HL-60 (cell line): Measurements from ENCODE around the gene OSBPL7.

Experiments used
- DNase-seq, 2 experiments: peaks; one replicate each; pipeline ENCODE4 v3.0.0-alpha.2; 2010 to 2020; ENCODE audit warnings: low read depth in 1 of 2, low spot score in 1 of 2
- H3K27ac ChIP-seq: fragments of 250-450 bp; sonication (Bioruptor Pico); replicated peaks from 2 replicates; pipeline ENCODE4 v1.5.1; 2020; ENCODE audit warnings: mild to moderate bottlenecking, moderate library complexity
- H3K27me3 ChIP-seq: fragments of 250-450 bp; sonication (Bioruptor Pico); 2 replicates; pipeline ENCODE4 v1.5.1; 2021; ENCODE audit warnings: mild to moderate bottlenecking, moderate library complexity; ENCODE audit not compliant: insufficient read depth, poor library complexity, severe bottlenecking
- H3K4me3 ChIP-seq: replicated peaks from 2 replicates; pipeline ENCODE4 v1.5.1; 2011; ENCODE audit warnings: mild to moderate bottlenecking, control low read depth, low read length; ENCODE audit not compliant: insufficient read depth
- GABPA ChIP-seq: IDR thresholded peaks from 2 replicates; pipeline ENCODE4 v1.6.1; 2012; ENCODE audit warnings: low read depth
- POLR2AphosphoS5 ChIP-seq: IDR thresholded peaks from 2 replicates; pipeline ENCODE4 v1.6.1; 2012; ENCODE audit warnings: low read depth
- REST ChIP-seq: IDR thresholded peaks from 2 replicates; pipeline ENCODE4 v1.6.1; 2012; ENCODE audit warnings: low read depth; ENCODE audit not compliant: insufficient replicate concordance
- SPI1 ChIP-seq: IDR thresholded peaks from 2 replicates; pipeline ENCODE4 v1.6.1; 2012; ENCODE audit warnings: low read depth, mild to moderate bottlenecking, borderline replicate concordance
- TF ChIP-seq, protein P1 (sequence below): IDR thresholded peaks from one replicate; pipeline ENCODE4 v1.5.1; 2011; ENCODE audit warnings: low read length, control low read depth, inconsistent platforms; ENCODE audit not compliant: insufficient read depth

OSBPL7 gene

GRCh38 chr17:47804461-47804860 lies 17.1 kb downstream of the OSBPL7 start:
- no peak for TF ChIP-seq GABPA
- TF ChIP-seq SPI1 = no peak
- TF ChIP-seq, protein P1, sequence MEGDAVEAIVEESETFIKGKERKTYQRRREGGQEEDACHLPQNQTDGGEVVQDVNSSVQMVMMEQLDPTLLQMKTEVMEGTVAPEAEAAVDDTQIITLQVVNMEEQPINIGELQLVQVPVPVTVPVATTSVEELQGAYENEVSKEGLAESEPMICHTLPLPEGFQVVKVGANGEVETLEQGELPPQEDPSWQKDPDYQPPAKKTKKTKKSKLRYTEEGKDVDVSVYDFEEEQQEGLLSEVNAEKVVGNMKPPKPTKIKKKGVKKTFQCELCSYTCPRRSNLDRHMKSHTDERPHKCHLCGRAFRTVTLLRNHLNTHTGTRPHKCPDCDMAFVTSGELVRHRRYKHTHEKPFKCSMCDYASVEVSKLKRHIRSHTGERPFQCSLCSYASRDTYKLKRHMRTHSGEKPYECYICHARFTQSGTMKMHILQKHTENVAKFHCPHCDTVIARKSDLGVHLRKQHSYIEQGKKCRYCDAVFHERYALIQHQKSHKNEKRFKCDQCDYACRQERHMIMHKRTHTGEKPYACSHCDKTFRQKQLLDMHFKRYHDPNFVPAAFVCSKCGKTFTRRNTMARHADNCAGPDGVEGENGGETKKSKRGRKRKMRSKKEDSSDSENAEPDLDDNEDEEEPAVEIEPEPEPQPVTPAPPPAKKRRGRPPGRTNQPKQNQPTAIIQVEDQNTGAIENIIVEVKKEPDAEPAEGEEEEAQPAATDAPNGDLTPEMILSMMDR = no peak
- no peaks in the 10 kb centered on the region for H3K27me3 ChIP-seq
- no peak overlapping the region for H3K27ac ChIP-seq
- no peak overlapping the region for H3K4me3 ChIP-seq
- no peak for DNase-seq

GRCh38 chr17:47803751-47804150 lies 17.8 kb downstream of the OSBPL7 start:
- no peak for DNase-seq
- H3K27ac ChIP-seq = no peak overlapping the region
- H3K4me3 ChIP-seq = no peak overlapping the region
- no peaks in the 10 kb centered on the region for H3K27me3 ChIP-seq
- TF ChIP-seq GABPA = no peak
- TF ChIP-seq POLR2AphosphoS5 = no peak
- no peak for TF ChIP-seq SPI1
- TF ChIP-seq, protein P1 = no peak
- TF ChIP-seq REST = no peak

DNA sequence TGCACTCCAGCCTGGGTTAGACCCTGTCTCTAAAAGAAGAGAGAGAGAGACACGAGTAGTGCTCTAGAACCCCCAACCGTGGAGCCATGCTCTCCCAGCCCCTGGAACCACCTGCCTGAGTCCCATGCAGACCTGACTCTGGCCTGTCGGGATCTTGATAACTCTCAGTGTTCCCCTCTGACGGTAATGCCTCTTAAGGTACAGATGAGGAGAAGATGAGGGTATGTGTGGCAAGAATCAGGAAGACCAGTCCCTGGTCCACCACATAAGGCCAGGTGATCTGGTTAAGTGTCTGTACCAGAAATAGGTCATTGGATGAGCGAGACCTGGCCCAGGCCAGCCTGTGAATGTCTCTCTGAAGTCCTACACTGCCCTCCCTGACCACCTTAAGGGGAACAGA lies 18.4 kb downstream of the OSBPL7 start:
- TF ChIP-seq SPI1 (no peak), GABPA (no peak), REST (no peak), POLR2AphosphoS5 (no peak)
- TF ChIP-seq, protein P1 = no peak
- Histone ChIP-seq H3K27ac (no peak overlapping the region), H3K4me3 (no peak overlapping the region), H3K27me3 (no peaks in the 10 kb centered on the region)
- no peak for DNase-seq

- Histone ChIP-seq H3K27me3 (no peaks in the 10 kb centered on the region), H3K4me3 (no peak overlapping the region), H3K27ac (no peak overlapping the region)
- DNase-seq = peak in 1 of 2 experiments; percentile 51
- TF ChIP-seq, protein P1 = peak; percentile 66
- no peak for TF ChIP-seq SPI1
- no peak for TF ChIP-seq POLR2AphosphoS5
- no peak for TF ChIP-seq REST
- TF ChIP-seq GABPA = no peak
Observed at GRCh38 chr17:47802341-47803022, 19.1 kb downstream of the OSBPL7 start.
